Sciatic nerve (tissue), 2 donors: ENCODE measurements around the gene RNF214. TPM values are rescaled to one million over a fixed set of nuclear protein-coding genes. Genes with fewer than 3 reads are reported as not detected.
"Not testable (repeated sequence)": the region's sequence is repeated elsewhere in the genome, so short reads cannot be mapped to it uniquely, and the experiment has no call there.

Experiments used
- ATAC-seq: fragments of 200-7000 bp; cut with Tn5 transposase; one replicate; pipeline ENCODE4 v1.9.1; 2020; ENCODE audit warnings: mild to moderate bottlenecking, moderate library complexity
- DNase-seq: peaks from one replicate; pipeline ENCODE4 v3.0.0-alpha.2; 2020; ENCODE audit warnings: low spot score
- intact Hi-C: fragments of 100-400 bp; cut with DNase I; formaldehyde crosslinking; loops from one replicate; pipeline ENCODE4 v1.14.2; 2022
- total RNA-seq: library from RNA; stranded (reverse); fragmentation: NEBNext Ultra II Directional; extraction: Animal tissue kit (Norgen Biotek cat#: 25700); gene quantifications from one replicate; pipeline ENCODE4 v1.2.1, GENCODE V29; 2021
- donor health status: DM: no; HTN: no; CAD: no.
- donor health status: DM: no; HTN: no; CAD: no.

RNF214 gene
- total RNA-seq, 1 donor from 2014 or later = 36.8 TPM

GRCh38 chr11:117209351-117210125, 22.9 kb upstream of the RNF214 start:
- ATAC-seq, intact Hi-C loops: not testable (repeated sequence)

GRCh38 chr11:117210620-117211019, 21.9 kb upstream of the RNF214 start:
- DNase-seq (no peak), ATAC-seq (no peak)
- intact Hi-C loops = no loop called here

More at GRCh38 chr11:117209351-117210125, 22.9 kb upstream of the RNF214 start:
- not testable (repeated sequence) for DNase-seq

- ATAC-seq = no peak
- intact Hi-C loops = no loop called here
- no peak for DNase-seq
These were observed 19.6 kb upstream of the RNF214 start for GRCh38 chr11:117212697-117213355.

- ATAC-seq (no peak), DNase-seq (no peak)
- intact Hi-C loops = no loop called here
These were observed 17.9 kb upstream of the RNF214 start for GRCh38 chr11:117214404-117215110.

GRCh38 chr11:117217141-117218084, 15.1 kb upstream of the RNF214 start:
- peak; percentile 57 for DNase-seq
- intact Hi-C loops = no loop called here
- peak; percentile 23 for ATAC-seq

GRCh38 chr11:117218133-117218915, 14.1 kb upstream of the RNF214 start:
- intact Hi-C loops = no loop called here
- peak; percentile 69 for DNase-seq
- ATAC-seq = peak; percentile 39

- intact Hi-C loops = no loop called here
- no peak for ATAC-seq
- peak; percentile 50 for DNase-seq
These were observed 13.5 kb upstream of the RNF214 start for GRCh38 chr11:117219001-117219400.

- ATAC-seq (no peak), DNase-seq (peak; percentile 58)
- intact Hi-C loops = no loop called here
These were observed 13.0 kb upstream of the RNF214 start for GRCh38 chr11:117219455-117219854.

- ATAC-seq = no peak
- DNase-seq = no peak
- intact Hi-C loops = loop anchor here (10.0 kb wide), 2 partner anchors 345 to 425 kb away; partner anchors contain the start of gene APOA5
These were observed 12.5 kb upstream of the RNF214 start for GRCh38 chr11:117219995-117220394.

GRCh38 chr11:117220568-117220967, 11.9 kb upstream of the RNF214 start:
- DNase-seq = peak; percentile 72
- intact Hi-C loops = loop anchor here (10.0 kb wide), 2 partner anchors 346 to 426 kb away; partner anchors contain the start of gene APOA5

GRCh38 chr11:117220999-117221774, 11.3 kb upstream of the RNF214 start:
- ATAC-seq (peak; percentile 8), DNase-seq (no peak)
- intact Hi-C loops = loop anchor here (10.0 kb wide), 2 partner anchors 346 to 426 kb away; partner anchors contain the start of gene APOA5

More at GRCh38 chr11:117220568-117220967, 11.9 kb upstream of the RNF214 start:
- peak; percentile 45 for ATAC-seq

- intact Hi-C loops = loop anchor here (10.0 kb wide), 2 partner anchors 347 to 427 kb away; partner anchors contain the start of gene APOA5
These were observed 10.5 kb upstream of the RNF214 start for GRCh38 chr11:117221775-117222517.

GRCh38 chr11:117222991-117223740, 9.3 kb upstream of the RNF214 start:
- no peak for ATAC-seq
- DNase-seq = peak; percentile 52
- intact Hi-C loops = loop anchor here (10.0 kb wide), 2 partner anchors 348 to 428 kb away; partner anchors contain the start of gene APOA5

More at GRCh38 chr11:117221775-117222517, 10.5 kb upstream of the RNF214 start:
- DNase-seq (peak; percentile 83), ATAC-seq (peak; percentile 86)

- intact Hi-C loops = loop anchor here (10.0 kb wide), 2 partner anchors 349 to 429 kb away; partner anchors contain the start of gene APOA5
- ATAC-seq (no peak), DNase-seq (peak; percentile 45)
These were observed 8.5 kb upstream of the RNF214 start for GRCh38 chr11:117223741-117224689.
